HL-60/S4 treated with phorbol 12-myristate 13-acetate at 8.2 ng/mL for 4 days and 3 days (cell line): ENCODE data around the gene TADA2B.

Experiments used
- in situ Hi-C: fragments of 300-500 bp; cut with MboI; formaldehyde crosslinking; loops from 2 replicates; pipeline ENCODE4 v1.15.0; 2022; ENCODE audit warnings: low sequenced_read_pairs

TADA2B gene

GRCh38 chr4:7037425-7037824 is 5.7 kb upstream of the TADA2B start:
- in situ Hi-C loops = no loop called here

GRCh38 chr4:7040765-7041164 is 2.4 kb upstream of the TADA2B start:
- in situ Hi-C loops = no loop called here

DNA sequence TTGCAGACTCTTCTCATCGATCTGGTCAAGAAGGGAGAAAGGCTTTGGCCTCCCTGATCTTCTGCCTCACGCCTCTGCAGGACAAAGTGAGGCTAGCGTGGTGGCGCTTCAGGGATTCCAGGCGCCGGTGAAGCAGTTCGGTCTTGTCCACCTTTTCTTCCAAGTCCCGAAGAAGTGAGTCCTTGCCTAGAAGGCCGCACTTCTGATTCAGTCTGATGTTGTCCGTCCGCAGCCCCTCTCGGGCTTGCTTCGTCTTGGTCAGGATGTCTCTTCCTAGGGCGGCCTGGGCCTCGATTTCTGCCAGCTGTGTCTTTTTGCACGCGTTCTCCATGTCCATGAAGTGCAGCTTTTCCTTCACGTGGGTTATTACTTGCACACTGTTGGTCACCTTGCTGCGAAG is 1.9 kb upstream of the TADA2B start:
- in situ Hi-C loops = no loop called here

- in situ Hi-C loops = no loop called here
Observed at GRCh38 chr4:7041801-7042502, 1.2 kb upstream of the TADA2B start.

- in situ Hi-C loops = no loop called here
Observed at GRCh38 chr4:7042503-7043283, 479 bp upstream of the TADA2B start.

GRCh38 chr4:7044137-7044930 is 1.2 kb downstream of the TADA2B start:
- in situ Hi-C loops = no loop called here

- in situ Hi-C loops = no loop called here
Observed at GRCh38 chr4:7045553-7045952, 2.4 kb downstream of the TADA2B start.

- in situ Hi-C loops = no loop called here
Observed at GRCh38 chr4:7045961-7046921, 3.1 kb downstream of the TADA2B start.

GRCh38 chr4:7046971-7047370 is 3.8 kb downstream of the TADA2B start:
- in situ Hi-C loops = no loop called here

- in situ Hi-C loops = no loop called here
Observed at GRCh38 chr4:7048642-7049041, 5.5 kb downstream of the TADA2B start.

- in situ Hi-C loops = no loop called here
Observed at GRCh38 chr4:7049295-7049694, 6.1 kb downstream of the TADA2B start.

GRCh38 chr4:7049739-7050138 is 6.6 kb downstream of the TADA2B start:
- in situ Hi-C loops = no loop called here

DNA sequence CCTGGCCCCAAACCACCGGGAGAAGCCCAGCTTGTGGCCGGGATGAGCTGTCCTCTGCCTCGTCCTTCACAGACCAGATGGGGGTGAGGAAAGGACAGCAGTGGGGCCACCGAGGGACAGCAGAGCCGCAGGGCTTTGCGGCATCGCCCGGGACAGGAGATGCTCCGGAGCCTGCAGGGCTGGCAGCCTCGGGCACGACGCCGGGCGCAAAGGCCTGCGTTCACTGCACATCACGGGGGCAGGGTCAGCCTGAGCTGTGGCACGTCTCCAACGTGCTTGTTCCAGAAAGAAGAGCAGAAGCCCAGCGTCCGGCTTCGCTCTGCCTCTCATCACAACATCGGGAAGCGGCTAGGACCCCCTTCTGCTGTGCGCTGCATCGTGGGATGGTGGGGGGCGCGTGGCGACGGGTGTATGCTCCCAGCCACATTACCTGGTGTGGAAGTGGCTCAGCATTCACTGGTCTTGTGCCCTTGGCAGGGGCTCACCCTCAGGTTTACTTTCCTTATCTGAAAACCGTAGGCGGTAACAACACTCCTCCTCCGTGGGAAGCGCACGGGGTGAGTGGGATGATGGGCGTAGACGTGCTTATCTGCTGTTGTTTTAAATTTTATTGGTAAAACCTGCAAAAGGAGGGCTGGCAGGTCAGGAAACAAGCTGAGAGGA is 7.4 kb downstream of the TADA2B start:
- in situ Hi-C loops = no loop called here

GRCh38 chr4:7051144-7051495 is 7.9 kb downstream of the TADA2B start:
- in situ Hi-C loops = no loop called here

GRCh38 chr4:7051905-7052304 is 8.7 kb downstream of the TADA2B start:
- in situ Hi-C loops = no loop called here

DNA sequence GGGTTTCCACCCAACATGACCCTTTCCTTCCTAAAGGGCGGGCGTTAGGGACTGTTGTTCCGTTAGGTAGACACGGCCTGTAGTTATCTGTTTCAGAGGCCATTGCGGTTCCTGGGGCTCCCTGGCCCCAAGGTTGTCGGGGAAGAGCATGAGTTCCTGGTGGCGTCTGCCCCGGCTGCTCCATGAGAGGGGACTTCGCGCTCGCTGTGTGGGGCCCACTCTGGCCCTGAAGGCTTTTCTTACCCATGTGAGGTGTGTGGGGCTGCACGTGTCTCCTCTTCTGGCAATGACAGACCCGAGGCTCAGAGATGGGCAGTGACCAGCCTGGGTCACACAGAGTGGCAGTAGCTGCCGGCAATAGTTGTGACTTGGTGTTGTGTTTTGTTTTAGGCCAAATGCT is 9.1 kb downstream of the TADA2B start:
- in situ Hi-C loops = no loop called here

DNA sequence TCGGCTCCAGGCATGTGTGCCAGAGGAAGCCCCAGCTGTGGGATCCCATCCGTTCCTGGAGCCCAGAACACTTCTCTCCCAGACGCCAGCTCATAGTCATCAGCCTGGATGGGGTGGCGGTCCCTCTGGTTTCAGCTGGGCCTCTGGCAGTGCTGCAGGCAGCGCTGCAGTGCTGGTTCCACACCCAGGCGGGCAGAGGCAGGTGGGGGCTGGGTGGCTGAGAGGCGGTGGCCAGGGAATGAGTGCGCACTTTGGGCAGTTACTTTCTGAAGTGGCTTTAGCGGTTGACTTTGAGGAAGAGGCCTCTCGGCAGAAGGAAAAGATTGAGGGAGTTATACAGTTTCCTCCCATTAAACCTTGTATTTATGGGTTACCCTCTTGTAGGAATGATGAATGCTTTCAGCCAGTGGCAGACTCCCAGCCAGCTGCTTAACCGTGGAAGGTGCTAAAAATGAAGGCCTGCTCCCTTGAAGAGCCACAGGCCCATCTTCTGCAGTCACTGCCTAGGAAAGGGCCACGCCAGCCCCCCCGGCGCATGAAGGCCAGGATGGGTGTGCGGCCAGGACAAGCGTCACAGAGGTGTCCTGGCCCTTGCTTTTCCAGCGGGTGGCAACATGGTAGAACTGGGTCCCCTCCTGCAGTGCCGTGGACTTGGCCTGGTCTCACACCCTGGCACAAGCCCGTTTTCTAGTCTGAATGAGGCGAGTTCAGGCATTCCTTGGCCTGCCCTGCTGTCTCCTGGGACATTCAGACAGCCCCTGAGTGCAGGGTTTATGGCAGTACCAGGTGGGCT is 9.9 kb downstream of the TADA2B start:
- in situ Hi-C loops = no loop called here

GRCh38 chr4:7054106-7054880 is 11.1 kb downstream of the TADA2B start:
- in situ Hi-C loops = no loop called here
